K562 (cell line): ENCODE results near the gene VRK1. TPM values are rescaled to one million over a fixed set of nuclear protein-coding genes. Genes with fewer than 3 reads are reported as not detected.

ENCODE experiments used
- CBFB ChIP-seq: sonication (generic); formaldehyde crosslinking; IDR thresholded peaks from 2 replicates; pipeline ENCODE4 v1.4.0; 2020; ENCODE audit warnings: mild to moderate bottlenecking, missing genetic modification reagents
- DMBX1 ChIP-seq: fragments of 250-450 bp; sonication (Bioruptor Pico); IDR thresholded peaks from 2 replicates; pipeline ENCODE4 v1.8.0; 2022; ENCODE audit warnings: inconsistent platforms, mild to moderate bottlenecking, moderate library complexity, borderline replicate concordance
- EP300 ChIP-seq: IDR thresholded peaks from 2 replicates; pipeline ENCODE4 v1.6.1; 2012; ENCODE audit warnings: low read length, improper control_type of control experiment
- FOXJ3 ChIP-seq: sonication (generic); formaldehyde crosslinking; IDR thresholded peaks from 2 replicates; pipeline ENCODE4 v1.4.0; 2020; ENCODE audit warnings: mild to moderate bottlenecking, missing genetic modification reagents
- GTF2F1 ChIP-seq: IDR thresholded peaks from 2 replicates; pipeline ENCODE4 v1.6.1; 2011; ENCODE audit warnings: low read depth, low read length, improper control_type of control experiment
- HNRNPH1 ChIP-seq: fragments of 200-400 bp; formaldehyde crosslinking; optimal IDR thresholded peaks from 2 replicates; pipeline ENCODE3; 2017; ENCODE audit warnings: low read depth, mild to moderate bottlenecking, low read length, moderate library complexity
- ILK ChIP-seq: fragments of 450-650 bp; IDR thresholded peaks from 2 replicates; pipeline ENCODE4 v1.6.1; 2016; ENCODE audit warnings: missing genetic modification characterization, low read depth, mild to moderate bottlenecking, missing compliant biosample characterization, moderate library complexity, borderline replicate concordance
- MBD1 ChIP-seq: fragments of 250-450 bp; sonication (Bioruptor Pico); IDR thresholded peaks from 2 replicates; pipeline ENCODE4 v1.8.0; 2022; ENCODE audit warnings: inconsistent platforms
- NONO ChIP-seq, 2 experiments: fragments of 200-400 bp in 1 of 2; fragments of 450-650 bp in 1 of 2; formaldehyde crosslinking in 1 of 2; IDR thresholded peaks; 2 replicates each; pipeline ENCODE4 v1.6.1; 2017; ENCODE audit warnings: low read depth in 2 of 2, mild to moderate bottlenecking in 2 of 2, moderate library complexity in 2 of 2, low read length in 1 of 2
- NR1H2 ChIP-seq: sonication (generic); formaldehyde crosslinking; IDR thresholded peaks from 2 replicates; pipeline ENCODE4 v1.4.0; 2020; ENCODE audit warnings: mild to moderate bottlenecking, missing genetic modification reagents
- POLR2G ChIP-seq: fragments of 200-400 bp; formaldehyde crosslinking; IDR thresholded peaks from 2 replicates; pipeline ENCODE4 v1.6.1; 2017; ENCODE audit warnings: low read depth, mild to moderate bottlenecking, antibody characterized with exemption, low read length, moderate library complexity
- RUNX1 ChIP-seq: sonication (generic); IDR thresholded peaks from 2 replicates; pipeline ENCODE4 v1.6.1; 2016; ENCODE audit warnings: antibody characterized with exemption, low read depth
- SMARCB1 ChIP-seq: IDR thresholded peaks from 2 replicates; pipeline ENCODE4 v1.6.1; 2011; ENCODE audit warnings: improper control_type of control experiment, low read depth; ENCODE audit not compliant: insufficient read length
- TAL1 ChIP-seq: fragments of 450-650 bp; IDR thresholded peaks from 2 replicates; pipeline ENCODE4 v1.6.1; 2016; ENCODE audit warnings: mild to moderate bottlenecking
- TFAM ChIP-seq: fragments of 250-450 bp; sonication (Bioruptor Pico); conservative IDR thresholded peaks from 2 replicates; pipeline ENCODE4 v1.5.0; 2021; ENCODE audit warnings: mild to moderate bottlenecking, moderate library complexity
- ZNF592 ChIP-seq: fragments of 450-650 bp; IDR thresholded peaks from 2 replicates; pipeline ENCODE4 v1.6.1; 2017; ENCODE audit warnings: antibody characterized with exemption, mild to moderate bottlenecking
- polyA plus RNA-seq, 8 experiments: library from polyadenylated mRNA; depleted of rRNA in 4 of 8; stranded (reverse) in 5 of 8; unstranded in 3 of 8; fragments of >200 nt; fragmentation: Nextera tagmentation in 2 of 8; fragmentation: Illumina TruSeq in 1 of 8; extraction: Ambion mirVana in 2 of 8; extraction: Trizol in 1 of 8; gene quantifications; 2 replicates each; pipeline versions ENCODE4 v1.2.1 to v1.2.3, GENCODE V29; 2011 to 2014; ENCODE audit warnings: inconsistent platforms in 1 of 8, missing spikeins in 1 of 8
- total RNA-seq, 7 experiments: library from RNA; depleted of rRNA in 6 of 7; stranded (reverse); fragments of >200 nt in 6 of 7; fragmentation: Illumina TruSeq in 2 of 7; extraction: Trizol in 2 of 7; gene quantifications; 2 replicates each; pipeline versions ENCODE4 v1.2.1 to v1.2.3, GENCODE V29; 2011 to 2021; ENCODE audit warnings: low replicate concordance in 1 of 7
- TF ChIP-seq, protein P1 (sequence below): fragments of 250-450 bp; sonication (Bioruptor Pico); IDR thresholded peaks from 2 replicates; pipeline ENCODE4 v1.4.0; 2020

Gene VRK1
- total and polyA plus RNA-seq, 9 of the 15 experiments (the other 6 are each of a cell fraction or from before 2014, with no cell fraction given): 83.6 to 177 (median 116) TPM

DNA sequence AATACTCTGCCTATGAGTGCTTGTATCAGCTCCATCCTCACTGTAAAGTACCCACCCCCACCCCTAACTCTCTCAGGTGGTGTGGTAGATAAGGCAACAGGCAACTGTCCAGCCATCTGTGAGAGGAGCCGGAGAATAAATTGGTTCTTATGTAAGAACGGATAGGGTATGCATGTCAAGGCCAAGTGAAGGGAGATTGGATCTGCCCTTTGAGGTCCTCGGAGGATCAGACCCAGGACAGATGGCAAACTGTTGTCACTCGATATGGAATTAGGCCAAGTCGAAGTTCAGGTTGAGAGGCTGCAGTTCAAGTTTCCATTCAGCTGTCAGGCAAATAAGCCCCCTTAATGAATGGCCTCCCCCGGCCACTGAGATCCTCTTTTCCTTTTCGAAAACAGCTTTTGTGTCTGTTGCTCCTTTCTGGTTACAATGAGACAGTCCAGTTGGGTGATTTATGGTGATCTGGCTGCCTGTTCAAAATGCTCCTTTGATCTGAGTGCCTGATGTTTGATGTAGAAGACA is 120.3 kb downstream of the VRK1 start (continued):
- TF ChIP-seq, protein P1, sequence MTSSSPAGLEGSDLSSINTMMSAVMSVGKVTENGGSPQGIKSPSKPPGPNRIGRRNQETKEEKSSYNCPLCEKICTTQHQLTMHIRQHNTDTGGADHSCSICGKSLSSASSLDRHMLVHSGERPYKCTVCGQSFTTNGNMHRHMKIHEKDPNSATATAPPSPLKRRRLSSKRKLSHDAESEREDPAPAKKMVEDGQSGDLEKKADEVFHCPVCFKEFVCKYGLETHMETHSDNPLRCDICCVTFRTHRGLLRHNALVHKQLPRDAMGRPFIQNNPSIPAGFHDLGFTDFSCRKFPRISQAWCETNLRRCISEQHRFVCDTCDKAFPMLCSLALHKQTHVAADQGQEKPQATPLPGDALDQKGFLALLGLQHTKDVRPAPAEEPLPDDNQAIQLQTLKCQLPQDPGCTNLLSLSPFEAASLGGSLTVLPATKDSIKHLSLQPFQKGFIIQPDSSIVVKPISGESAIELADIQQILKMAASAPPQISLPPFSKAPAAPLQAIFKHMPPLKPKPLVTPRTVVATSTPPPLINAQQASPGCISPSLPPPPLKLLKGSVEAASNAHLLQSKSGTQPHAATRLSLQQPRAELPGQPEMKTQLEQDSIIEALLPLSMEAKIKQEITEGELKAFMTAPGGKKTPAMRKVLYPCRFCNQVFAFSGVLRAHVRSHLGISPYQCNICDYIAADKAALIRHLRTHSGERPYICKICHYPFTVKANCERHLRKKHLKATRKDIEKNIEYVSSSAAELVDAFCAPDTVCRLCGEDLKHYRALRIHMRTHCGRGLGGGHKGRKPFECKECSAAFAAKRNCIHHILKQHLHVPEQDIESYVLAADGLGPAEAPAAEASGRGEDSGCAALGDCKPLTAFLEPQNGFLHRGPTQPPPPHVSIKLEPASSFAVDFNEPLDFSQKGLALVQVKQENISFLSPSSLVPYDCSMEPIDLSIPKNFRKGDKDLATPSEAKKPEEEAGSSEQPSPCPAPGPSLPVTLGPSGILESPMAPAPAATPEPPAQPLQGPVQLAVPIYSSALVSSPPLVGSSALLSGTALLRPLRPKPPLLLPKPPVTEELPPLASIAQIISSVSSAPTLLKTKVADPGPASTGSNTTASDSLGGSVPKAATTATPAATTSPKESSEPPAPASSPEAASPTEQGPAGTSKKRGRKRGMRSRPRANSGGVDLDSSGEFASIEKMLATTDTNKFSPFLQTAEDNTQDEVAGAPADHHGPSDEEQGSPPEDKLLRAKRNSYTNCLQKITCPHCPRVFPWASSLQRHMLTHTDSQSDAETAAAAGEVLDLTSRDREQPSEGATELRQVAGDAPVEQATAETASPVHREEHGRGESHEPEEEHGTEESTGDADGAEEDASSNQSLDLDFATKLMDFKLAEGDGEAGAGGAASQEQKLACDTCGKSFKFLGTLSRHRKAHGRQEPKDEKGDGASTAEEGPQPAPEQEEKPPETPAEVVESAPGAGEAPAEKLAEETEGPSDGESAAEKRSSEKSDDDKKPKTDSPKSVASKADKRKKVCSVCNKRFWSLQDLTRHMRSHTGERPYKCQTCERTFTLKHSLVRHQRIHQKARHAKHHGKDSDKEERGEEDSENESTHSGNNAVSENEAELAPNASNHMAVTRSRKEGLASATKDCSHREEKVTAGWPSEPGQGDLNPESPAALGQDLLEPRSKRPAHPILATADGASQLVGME (CRISPR knock-in tag): no peak
- TF ChIP-seq TAL1 (peak; percentile 99), GTF2F1 (no peak), NONO (IDR thresholded peaks at IDR 0.05; ENCODE audit: low read depth in 2 of 2, low read length in 1 of 2) (peak in 1 of 2 experiments; percentile 73; a peak in 1 of 4 replicates), MBD1 (no peak), NR1H2 (CRISPR knock-in tag) (no peak), EP300 (peak; percentile 96), HNRNPH1 (no peak), SMARCB1 (no peak), TFAM (CRISPR knock-in tag) (no peak), POLR2G (no peak), RUNX1 (0 out of 2 replicates have a peak, but pooled peaks have one; percentile 64), ZNF592 (no peak), FOXJ3 (no peak), CBFB (CRISPR knock-in tag) (no peak), DMBX1 (CRISPR knock-in tag) (peak; percentile 96), ILK (tag) (no peak)
